ENCODE results near the gene RFC1. TPM values are rescaled to one million over a fixed set of nuclear protein-coding genes. Genes with fewer than 3 reads are reported as not detected.
"Not testable (repeated sequence)": the region's sequence is repeated elsewhere in the genome, so short reads cannot be mapped to it uniquely, and the experiment has no call there.

RFC1 gene
- total and polyA plus RNA-seq, 4 donors, result 44.8 to 159 (median 54.5) TPM

DNA sequence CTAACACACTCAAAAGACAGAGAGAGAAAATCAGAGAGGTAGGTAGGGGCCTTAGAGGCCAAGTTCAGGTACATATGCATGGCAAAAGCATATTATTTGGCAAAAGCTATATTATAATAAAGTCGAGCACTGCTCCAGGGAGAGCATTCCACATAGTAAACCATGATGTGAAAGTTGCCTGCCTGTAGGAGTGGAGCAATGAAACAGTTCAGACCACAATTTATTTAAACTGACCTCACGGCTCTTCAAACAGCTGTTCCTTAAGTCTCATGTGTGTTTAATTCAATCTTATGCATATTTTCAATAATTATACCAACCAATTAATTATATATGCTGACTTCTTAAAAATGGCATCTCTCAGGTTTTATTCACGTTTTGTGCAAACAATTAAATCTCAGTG, 3.3 kb downstream of the RFC1 start:
- DNase-seq (ENCODE audit: low read depth in 4 of 6, low spot score in 6 of 6), result no peak
- Histone ChIP-seq H3K36me3 (ENCODE audit: control insufficient read depth, insufficient read depth, low read length) (peaks cover 2% of the 10 kb centered on the region), H3K27me3 (ENCODE audit: control insufficient read depth, insufficient read depth, low read length) (no peaks in the 10 kb centered on the region), H3K4me3 (ENCODE audit: low read depth, low read length) (no peak overlapping the region), H3K27ac (ENCODE audit: low read depth, low read length) (no peak overlapping the region), H3K9me3 (ENCODE audit: control insufficient read depth, insufficient read depth, low read length) (no peaks in the 10 kb centered on the region), H3K4me1 (ENCODE audit: control insufficient read depth, insufficient read depth, low read length) (peaks cover 7% of the 10 kb centered on the region)
- WGBS (ENCODE audit: insufficient coverage), result no CpG with 5 or more reads among the region's 3 CpGs

DNA sequence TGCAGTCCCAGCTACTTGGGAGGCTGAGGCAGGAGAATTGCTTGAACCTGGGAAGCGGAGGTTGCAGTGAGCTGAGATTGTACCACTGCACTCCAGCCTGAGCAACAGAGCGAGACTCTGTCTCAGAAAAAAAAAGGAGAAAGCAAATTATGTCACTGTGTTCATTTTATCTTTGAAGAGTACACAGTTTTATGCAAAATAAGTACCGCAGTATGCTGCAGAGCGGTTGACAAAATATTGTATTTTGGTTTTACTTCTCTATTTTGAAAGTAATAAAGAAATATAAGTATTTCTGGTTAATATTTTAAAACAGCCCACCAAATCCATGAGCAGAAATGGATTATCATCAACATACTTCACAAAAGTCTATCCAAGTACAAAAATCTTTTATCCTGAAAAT, 5.6 kb downstream of the RFC1 start:
- not testable (repeated sequence) for H3K36me3 ChIP-seq (ENCODE audit: control insufficient read depth, insufficient read depth, low read length); H3K4me3 ChIP-seq (ENCODE audit: low read depth, low read length); H3K4me1 ChIP-seq (ENCODE audit: control insufficient read depth, insufficient read depth, low read length); H3K9me3 ChIP-seq (ENCODE audit: control insufficient read depth, insufficient read depth, low read length); H3K27me3 ChIP-seq (ENCODE audit: control insufficient read depth, insufficient read depth, low read length); DNase-seq (ENCODE audit: low read depth in 4 of 6, low spot score in 6 of 6); H3K27ac ChIP-seq (ENCODE audit: low read depth, low read length)
- 100% methylated on average over 1 of the region's 4 CpGs for WGBS (ENCODE audit: insufficient coverage)

DNA sequence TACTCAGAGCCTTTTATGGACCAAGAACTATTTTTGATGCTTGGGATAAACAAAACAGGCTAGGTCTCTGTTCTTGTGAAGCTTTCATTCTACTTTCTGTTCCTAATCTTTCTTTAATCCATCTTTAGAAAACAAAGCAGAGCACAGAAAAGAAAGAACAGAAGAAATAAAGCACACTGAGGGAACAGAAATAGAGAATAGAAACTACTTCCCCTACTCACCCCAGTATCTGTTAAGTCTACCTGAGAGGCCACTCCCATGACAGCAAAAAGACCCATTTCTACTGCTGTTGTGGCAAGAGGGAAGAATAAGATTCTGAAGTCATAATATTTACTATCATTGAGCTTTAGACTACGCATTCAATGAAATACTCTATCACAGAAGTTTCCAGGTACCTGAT, 9.2 kb downstream of the RFC1 start:
- Histone ChIP-seq H3K4me3 (ENCODE audit: low read depth, low read length) (no peak overlapping the region), H3K9me3 (ENCODE audit: control insufficient read depth, insufficient read depth, low read length) (no peaks in the 10 kb centered on the region), H3K27ac (ENCODE audit: low read depth, low read length) (no peak overlapping the region), H3K36me3 (ENCODE audit: control insufficient read depth, insufficient read depth, low read length) (peaks cover 2% of the 10 kb centered on the region), H3K27me3 (ENCODE audit: control insufficient read depth, insufficient read depth, low read length) (no peaks in the 10 kb centered on the region), H3K4me1 (ENCODE audit: control insufficient read depth, insufficient read depth, low read length) (no peaks in the 10 kb centered on the region)
- DNase-seq (ENCODE audit: low read depth in 4 of 6, low spot score in 6 of 6), result no peak
- no CpG with 5 or more reads among the region's 1 CpG for WGBS (ENCODE audit: insufficient coverage)

DNA sequence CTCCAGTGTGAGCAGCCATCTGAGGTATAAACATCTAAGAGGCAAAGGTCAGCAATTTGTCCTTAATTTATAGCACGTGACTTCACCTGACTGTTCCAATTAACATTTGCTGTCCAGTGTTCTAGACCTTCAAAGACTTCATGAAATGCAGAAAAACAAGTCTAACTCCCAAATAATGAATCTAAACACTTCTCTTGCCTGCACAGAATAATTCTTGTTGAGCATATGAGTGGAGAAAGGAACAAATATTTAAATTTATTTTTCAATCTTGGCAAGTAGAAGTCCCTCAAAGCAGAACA, 12.0 kb downstream of the RFC1 start:
- WGBS (ENCODE audit: insufficient coverage), result 83% methylated on average over 1 of the region's 1 CpG

DNA sequence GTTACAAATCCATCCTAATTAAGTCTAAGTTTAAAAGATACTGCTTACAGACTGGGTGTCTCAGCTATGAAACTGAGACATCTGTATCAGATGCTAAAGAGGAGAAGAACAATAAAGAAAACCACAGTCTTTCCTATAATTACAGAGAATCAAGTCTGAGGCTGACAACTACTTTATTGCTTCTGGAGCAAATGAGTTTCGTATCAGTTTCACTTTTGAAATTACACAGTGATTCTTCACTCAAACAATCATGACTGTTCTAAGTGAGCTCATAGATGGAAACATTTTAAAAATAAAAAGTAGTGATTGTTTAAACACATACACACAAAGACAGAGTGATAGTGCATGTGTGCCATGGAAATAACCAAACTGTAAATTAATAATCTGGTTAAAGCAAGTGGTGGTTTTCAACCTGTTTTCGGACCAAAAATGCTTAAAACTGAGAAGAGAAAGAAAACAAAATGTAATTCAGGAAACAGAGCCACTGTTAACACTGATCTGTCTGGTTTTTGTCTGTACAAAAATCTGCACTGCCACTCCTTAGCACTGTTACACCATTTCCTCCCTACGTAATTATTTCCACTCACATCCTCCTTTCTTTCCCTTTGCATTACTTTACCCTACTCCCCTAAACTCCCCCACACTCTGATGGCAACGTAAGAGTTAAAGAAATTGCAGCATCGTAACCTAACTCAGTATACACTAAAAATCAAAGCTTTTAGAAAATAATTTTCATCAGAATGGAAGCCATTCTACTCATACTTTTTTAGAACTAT, 12.5 kb downstream of the RFC1 start:
- H3K27me3 ChIP-seq (ENCODE audit: control insufficient read depth, insufficient read depth, low read length), result no peaks in the 10 kb centered on the region
- WGBS (ENCODE audit: insufficient coverage), result 53% methylated on average over 4 of the region's 5 CpGs
- peak overlapping the region; percentile 50 for H3K27ac ChIP-seq (ENCODE audit: low read depth, low read length)
- peak in 2 of 6 donors; percentile 2 to 21 for DNase-seq (ENCODE audit: low read depth in 4 of 6, low spot score in 6 of 6)
- H3K9me3 ChIP-seq (ENCODE audit: control insufficient read depth, insufficient read depth, low read length), result no peaks in the 10 kb centered on the region
- H3K4me1 ChIP-seq (ENCODE audit: control insufficient read depth, insufficient read depth, low read length), result no peaks in the 10 kb centered on the region
- H3K36me3 ChIP-seq (ENCODE audit: control insufficient read depth, insufficient read depth, low read length), result peaks cover 13% of the 10 kb centered on the region
- H3K4me3 ChIP-seq (ENCODE audit: low read depth, low read length), result peak overlapping the region; percentile 21

More for the DNA sequence above, 12.0 kb downstream of the RFC1 start:
- Histone ChIP-seq H3K27ac (ENCODE audit: low read depth, low read length) (no peak overlapping the region), H3K27me3 (ENCODE audit: control insufficient read depth, insufficient read depth, low read length) (no peaks in the 10 kb centered on the region), H3K4me3 (ENCODE audit: low read depth, low read length) (no peak overlapping the region), H3K4me1 (ENCODE audit: control insufficient read depth, insufficient read depth, low read length) (no peaks in the 10 kb centered on the region), H3K36me3 (ENCODE audit: control insufficient read depth, insufficient read depth, low read length) (peaks cover 13% of the 10 kb centered on the region), H3K9me3 (ENCODE audit: control insufficient read depth, insufficient read depth, low read length) (no peaks in the 10 kb centered on the region)
- peak in 1 of 6 donors; percentile 6 for DNase-seq (ENCODE audit: low read depth in 4 of 6, low spot score in 6 of 6)

DNA sequence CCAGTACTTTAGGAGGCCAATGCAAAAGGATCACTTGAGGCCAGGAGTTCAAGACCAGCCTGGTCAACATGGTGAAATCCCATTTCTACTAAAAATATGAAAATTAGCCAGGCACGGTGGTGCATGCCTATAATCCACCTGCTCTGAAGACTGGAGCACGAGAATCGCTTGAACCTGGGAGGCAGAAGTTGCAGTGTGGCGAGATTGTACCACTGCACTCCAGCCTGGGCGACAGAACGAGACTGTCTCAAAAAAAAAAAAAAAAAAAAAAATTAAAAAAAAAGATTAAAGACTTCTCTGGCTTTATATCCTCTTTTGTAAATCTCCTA, 13.0 kb downstream of the RFC1 start:
- not testable (repeated sequence) for H3K9me3 ChIP-seq (ENCODE audit: control insufficient read depth, insufficient read depth, low read length); H3K27me3 ChIP-seq (ENCODE audit: control insufficient read depth, insufficient read depth, low read length); DNase-seq (ENCODE audit: low read depth in 4 of 6, low spot score in 6 of 6); H3K4me1 ChIP-seq (ENCODE audit: control insufficient read depth, insufficient read depth, low read length)
- Histone ChIP-seq H3K27ac (ENCODE audit: low read depth, low read length) (peak overlapping the region; percentile 50), H3K4me3 (ENCODE audit: low read depth, low read length) (peak overlapping the region; percentile 21), H3K36me3 (ENCODE audit: control insufficient read depth, insufficient read depth, low read length) (peaks cover 13% of the 10 kb centered on the region)
- WGBS (ENCODE audit: insufficient coverage), result 100% methylated on average over 1 of the region's 6 CpGs

DNA sequence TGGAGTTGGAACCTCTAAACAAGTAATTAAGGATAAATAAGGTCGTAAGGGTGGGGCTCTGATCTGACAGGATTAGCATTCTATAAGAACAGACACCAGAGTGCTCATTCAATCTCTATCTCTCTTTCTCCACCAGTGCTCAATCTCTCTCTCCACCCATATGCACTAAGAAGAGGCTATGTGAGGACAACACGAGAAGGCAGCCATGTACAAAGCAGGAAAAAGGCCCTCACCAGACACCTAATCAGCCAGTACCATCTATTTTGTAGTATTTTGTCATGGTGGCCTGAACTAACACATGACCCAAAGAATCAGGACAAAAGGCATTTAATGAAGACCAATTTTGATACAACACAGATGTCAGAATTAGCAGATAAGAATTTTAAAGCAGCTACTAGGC, 16.8 kb downstream of the RFC1 start:
- no peaks in the 10 kb centered on the region for H3K27me3 ChIP-seq (ENCODE audit: control insufficient read depth, insufficient read depth, low read length)
- no peak overlapping the region for H3K4me3 ChIP-seq (ENCODE audit: low read depth, low read length)
- H3K4me1 ChIP-seq (ENCODE audit: control insufficient read depth, insufficient read depth, low read length), result no peaks in the 10 kb centered on the region
- no peaks in the 10 kb centered on the region for H3K9me3 ChIP-seq (ENCODE audit: control insufficient read depth, insufficient read depth, low read length)
- H3K36me3 ChIP-seq (ENCODE audit: control insufficient read depth, insufficient read depth, low read length), result peaks cover 16% of the 10 kb centered on the region
- no peak overlapping the region for H3K27ac ChIP-seq (ENCODE audit: low read depth, low read length)
- DNase-seq (ENCODE audit: low read depth in 4 of 6, low spot score in 6 of 6), result no peak
- WGBS (ENCODE audit: insufficient coverage), result no CpG with 5 or more reads among the region's 2 CpGs

DNA sequence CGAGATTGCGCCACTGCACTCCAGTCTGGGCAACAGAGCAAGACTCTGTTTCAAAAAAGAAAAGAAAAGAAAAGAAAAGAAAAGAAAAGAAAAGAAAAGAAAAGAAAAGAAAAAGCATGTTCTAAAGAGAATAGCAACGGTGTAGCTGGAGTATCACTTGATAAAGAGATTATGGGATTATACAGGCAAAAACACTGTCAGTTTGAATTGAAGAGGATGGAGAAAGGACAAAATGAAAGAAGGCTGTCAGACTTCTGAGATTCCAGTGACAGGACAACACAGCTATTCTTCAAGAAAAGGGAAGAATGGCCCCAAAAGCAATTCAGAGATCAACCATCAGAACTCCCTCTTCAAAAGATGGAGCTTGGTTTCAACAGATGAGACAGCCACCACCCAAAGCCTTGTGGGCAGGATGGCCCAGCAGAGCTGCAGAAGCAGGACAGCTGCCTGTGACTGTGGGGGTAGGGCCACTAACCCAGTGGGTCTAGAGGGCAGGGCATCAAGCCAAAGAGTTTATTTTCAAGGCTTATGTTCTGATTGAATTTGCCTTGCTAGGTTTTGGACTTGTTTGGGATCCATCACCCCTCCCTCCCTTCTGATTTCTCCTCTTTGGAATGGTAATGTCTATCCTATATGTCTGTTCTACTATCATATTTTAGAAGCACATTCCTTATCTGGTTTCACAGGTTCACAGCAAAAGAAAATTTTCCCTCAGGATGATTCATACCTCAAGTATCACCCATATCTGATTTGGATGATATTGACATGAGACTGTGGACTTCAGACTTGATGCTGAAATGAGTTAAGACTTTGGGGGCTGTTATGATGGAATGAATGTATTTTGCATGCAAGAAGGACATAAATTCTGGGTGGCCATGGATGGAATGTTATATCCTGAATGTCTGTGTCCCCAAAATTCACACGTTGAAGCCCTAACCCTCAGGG, 17.5 kb downstream of the RFC1 start:
- no peak for DNase-seq (ENCODE audit: low read depth in 4 of 6, low spot score in 6 of 6)
- Histone ChIP-seq H3K9me3 (ENCODE audit: control insufficient read depth, insufficient read depth, low read length) (no peaks in the 10 kb centered on the region), H3K27ac (ENCODE audit: low read depth, low read length) (no peak overlapping the region), H3K27me3 (ENCODE audit: control insufficient read depth, insufficient read depth, low read length) (no peaks in the 10 kb centered on the region), H3K4me1 (ENCODE audit: control insufficient read depth, insufficient read depth, low read length) (no peaks in the 10 kb centered on the region), H3K4me3 (ENCODE audit: low read depth, low read length) (no peak overlapping the region), H3K36me3 (ENCODE audit: control insufficient read depth, insufficient read depth, low read length) (peaks cover 16% of the 10 kb centered on the region)
- 97% methylated on average over 4 of the region's 4 CpGs for WGBS (ENCODE audit: insufficient coverage)

DNA sequence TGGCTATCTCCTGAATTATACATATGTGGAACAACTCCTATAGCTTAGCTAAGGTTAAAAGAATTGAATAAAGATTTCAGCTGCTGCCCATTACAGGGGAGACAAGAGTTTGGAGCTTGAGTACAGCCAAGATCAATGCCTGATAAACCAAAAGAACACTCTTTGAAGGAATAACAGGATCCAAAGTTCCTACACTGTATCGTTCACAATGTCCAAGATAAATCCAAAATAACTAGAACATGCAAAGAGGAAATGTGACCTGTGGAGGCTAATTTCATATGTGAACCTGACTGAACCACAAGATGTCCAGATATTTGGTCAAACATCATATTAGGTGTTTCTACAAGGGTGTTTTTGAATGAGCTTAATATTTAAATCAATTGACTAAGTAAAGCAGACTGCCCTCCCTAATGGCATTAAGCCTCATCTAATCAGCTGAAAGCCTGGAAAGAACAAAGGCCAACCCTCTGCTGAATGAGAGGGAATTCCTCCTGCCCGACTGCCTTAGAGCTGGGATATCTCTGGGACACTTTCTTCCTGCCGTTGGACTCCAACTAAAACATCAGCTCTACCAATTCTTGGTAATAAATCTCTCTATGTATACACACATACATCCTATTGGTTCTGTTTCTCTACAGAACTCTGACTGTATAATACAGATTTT, 19.2 kb downstream of the RFC1 start:
- Histone ChIP-seq H3K27ac (ENCODE audit: low read depth, low read length) (no peak overlapping the region), H3K36me3 (ENCODE audit: control insufficient read depth, insufficient read depth, low read length) (peaks cover 16% of the 10 kb centered on the region), H3K27me3 (ENCODE audit: control insufficient read depth, insufficient read depth, low read length) (no peaks in the 10 kb centered on the region), H3K4me1 (ENCODE audit: control insufficient read depth, insufficient read depth, low read length) (no peaks in the 10 kb centered on the region), H3K9me3 (ENCODE audit: control insufficient read depth, insufficient read depth, low read length) (no peaks in the 10 kb centered on the region), H3K4me3 (ENCODE audit: low read depth, low read length) (no peak overlapping the region)
- DNase-seq (ENCODE audit: low read depth in 4 of 6, low spot score in 6 of 6), result no peak
- no CpG with 5 or more reads among the region's 3 CpGs for whole genome bisulfite sequencing (ENCODE audit: insufficient coverage)
